GM19240 (cell line): ENCODE data around the gene APLP2.
"Not testable (repeated sequence)": the region's sequence is repeated elsewhere in the genome, so short reads cannot be mapped to it uniquely, and the experiment has no call there.

Experiments
- DNase-seq: peaks from one replicate; pipeline ENCODE4 v3.0.0; 2011; ENCODE audit warnings: low spot score; ENCODE audit not compliant: insufficient read length

The APLP2 gene

DNA sequence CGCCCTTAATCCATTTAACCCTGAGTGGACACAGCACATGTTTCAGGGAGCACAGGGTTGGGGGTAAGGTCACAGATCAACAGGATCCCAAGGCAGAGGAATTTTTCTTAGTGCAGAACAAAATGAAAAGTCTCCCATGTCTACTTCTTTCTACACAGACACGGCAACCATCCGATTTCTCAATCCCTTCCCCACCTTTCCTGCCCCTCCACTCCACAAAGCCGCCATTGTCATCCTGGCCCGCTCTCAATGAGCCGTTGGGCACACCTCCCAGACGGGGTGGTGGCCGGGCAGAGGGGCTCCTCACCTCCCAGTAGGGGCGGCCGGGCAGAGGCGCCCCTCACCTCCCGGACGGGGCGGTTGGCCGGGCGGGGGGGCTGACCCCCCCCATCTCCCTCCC lies 20.8 kb downstream of the APLP2 start:
- DNase-seq: not testable (repeated sequence)

DNA sequence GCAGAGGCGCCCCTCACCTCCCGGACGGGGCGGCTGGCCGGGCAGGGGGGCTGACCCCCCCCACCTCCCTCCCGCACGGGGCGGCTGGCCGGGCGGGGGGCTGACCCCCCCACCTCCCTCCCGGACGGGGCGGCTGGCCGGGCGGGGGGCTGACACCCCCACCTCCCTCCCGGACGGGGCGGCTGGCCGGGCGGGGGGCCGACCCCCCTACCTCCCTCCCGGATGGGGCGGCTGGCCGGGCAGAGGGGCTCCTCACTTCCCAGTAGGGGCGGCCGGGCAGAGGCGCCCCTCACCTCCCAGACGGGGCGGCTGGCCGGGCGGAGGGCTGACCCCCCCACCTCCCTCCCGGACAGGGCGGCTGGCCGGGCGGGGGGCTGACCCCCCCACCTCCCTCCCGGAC lies 21.5 kb downstream of the APLP2 start:
- DNase-seq: not testable (repeated sequence)

DNA sequence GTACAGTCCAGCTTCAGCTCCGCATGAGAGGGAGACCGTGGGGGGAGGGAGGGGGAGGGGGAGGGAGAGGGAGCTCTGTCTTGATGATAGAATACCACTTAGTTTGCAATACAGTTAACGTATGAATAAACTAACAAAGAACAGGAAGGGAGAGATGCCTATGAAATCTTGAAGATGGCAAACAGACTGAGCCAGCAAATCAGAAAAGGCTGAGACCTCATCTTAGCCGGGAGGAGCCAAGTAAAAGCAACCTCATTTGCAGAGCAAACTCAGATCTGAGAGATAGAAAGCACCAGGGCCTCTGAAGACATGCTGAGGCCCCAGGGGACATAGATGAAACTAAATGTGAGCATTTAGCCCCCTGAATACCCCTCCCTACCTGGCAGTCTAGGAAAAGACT lies 23.0 kb downstream of the APLP2 start:
- DNase-seq: no peak

DNA sequence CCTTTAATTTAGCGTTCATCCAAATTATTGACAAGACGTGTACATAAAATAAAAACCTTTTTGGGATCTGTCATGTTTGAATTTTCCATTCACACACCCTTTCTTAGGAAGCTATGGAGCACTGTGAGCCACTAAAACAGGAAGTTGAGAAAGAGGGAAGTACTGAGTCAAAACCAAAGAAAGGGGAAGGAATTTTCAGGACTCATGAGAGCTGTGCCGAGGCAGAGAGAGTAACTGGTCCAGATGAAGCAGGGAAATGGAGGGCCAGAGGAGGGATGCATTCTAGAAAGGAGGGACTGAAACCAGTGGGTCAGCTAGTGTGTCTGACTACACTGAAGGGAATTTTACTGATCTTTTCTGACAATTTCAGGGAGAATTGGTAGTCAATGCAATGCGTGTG lies 24.9 kb downstream of the APLP2 start:
- DNase-seq: no peak

DNA sequence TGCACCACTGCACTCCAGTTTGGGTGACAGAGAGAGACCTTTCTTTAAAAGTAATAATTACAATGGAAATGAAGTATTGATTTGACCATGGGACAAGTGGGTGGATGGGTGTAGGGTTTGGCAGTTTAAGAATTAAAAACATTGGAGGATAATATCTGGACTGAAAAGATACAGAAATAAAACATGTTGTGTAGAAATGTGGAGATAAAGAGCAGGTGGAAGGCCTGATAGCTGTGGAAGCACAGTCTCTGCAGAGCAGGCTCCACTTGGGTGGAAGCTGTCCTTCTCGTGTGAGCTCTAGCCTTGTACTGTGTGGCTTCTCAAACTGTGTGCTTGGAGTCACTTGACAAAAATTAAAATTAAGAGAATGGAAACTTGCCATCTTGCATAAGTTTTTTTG lies 25.6 kb downstream of the APLP2 start:
- no peak for DNase-seq

DNA sequence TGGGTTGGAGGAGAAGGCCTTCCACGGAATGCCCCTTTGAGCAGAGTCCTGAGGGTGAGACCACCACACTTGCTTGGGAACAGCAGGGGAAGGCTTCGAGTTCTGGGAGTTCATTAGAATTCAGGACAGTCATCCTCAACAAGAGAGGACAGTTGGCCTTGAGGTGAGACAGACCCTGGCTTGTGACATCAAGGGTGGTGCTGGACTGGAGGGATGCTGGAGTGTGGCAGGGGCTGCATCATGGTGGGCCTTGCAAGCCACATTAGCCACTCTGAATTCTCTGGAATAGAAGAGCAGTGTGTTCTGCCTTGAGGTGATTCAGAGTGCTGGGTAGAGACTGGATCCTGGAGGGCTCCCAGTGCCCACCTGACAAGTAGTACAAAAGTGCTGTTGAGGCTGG lies 26.3 kb downstream of the APLP2 start:
- DNase-seq: no peak

DNA sequence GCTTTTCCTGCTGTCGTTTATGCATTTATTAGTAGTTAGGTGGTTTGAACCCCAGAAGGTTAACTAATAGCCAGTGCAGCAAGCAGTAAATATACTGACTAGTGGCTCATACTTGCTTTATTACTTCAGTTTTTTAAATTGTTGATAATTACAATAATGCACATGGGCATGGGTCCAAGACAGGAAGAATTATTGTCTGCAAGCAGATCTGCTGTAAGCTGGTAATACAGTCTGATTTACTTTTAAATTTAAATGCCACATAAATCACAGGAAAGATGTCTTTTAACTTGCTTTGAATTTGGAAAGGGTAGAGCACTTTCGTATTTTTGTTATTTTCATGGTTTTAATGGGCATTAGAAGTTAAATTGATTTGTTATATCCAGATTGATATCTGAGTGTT lies 27.1 kb downstream of the APLP2 start:
- no peak for DNase-seq

DNA sequence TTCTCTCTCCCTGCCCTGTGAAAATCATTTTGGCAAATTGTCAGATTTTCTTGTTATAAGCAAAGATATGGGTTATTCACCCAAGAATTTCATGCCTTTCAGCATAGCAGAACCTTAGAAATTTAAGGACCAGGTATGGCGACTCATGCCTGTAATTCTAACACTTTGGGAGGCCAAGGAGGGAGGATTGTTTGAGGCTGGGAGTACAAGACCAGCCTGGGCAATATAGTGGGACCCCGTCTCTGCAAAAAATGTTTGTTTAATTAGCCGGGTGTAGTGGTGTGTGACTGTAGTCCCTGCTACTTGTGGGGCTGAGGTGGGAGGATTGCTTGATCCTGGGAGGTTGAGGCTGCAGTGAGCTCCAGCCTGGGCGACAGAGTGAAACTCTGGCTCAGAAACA lies 27.6 kb downstream of the APLP2 start:
- DNase-seq: no peak

DNA sequence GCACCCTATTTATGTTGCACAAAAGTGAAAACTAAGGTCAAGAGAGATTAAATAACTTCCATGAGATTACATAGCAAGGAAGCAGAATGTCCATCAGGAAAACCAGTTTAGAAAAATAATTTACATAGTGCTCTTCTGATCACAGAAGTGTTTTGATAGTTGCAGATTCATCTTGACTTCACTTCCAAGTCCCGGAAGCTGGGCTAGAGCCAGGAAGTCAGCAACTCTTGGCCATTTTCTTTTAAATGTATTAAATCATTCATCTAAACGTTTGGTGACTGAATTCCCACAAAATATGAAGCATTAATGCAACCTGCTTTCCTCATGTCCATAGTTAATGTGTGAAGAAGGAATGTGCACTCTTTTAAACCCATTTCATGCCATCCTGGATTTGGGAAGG lies 29.7 kb downstream of the APLP2 start:
- DNase-seq: no peak

DNA sequence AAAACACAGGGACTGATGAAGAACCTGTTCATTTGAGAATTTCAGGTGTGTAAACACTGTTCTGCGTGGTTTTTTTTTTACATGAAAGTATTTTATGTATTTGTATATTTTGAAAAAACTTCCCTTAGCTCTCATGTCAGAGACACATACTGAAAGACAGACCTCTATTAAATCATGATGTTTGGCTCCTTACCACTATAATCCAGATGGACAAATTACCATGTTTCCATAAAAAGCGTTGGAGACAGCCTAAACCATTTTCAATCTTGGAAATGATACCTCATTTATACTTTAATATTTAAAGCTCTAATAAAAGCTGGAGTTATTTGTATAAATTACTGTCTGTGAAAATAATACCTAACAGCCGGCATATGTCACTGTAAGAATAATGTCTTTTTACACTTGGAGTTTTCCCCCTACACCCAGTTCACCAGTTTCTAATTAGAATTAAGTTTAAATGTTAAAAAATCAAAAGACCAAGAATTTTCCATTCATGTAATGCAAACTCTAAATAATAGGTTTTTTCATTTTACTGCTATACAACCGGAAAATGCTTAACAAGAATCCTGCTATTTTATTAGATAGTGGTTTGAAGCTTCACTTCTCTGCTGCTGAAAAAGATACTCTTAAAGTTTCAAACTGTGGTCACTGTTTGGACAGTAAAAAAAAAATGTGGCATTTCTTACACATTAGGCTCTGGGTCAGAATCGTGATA lies 30.8 kb downstream of the APLP2 start:
- DNase-seq: no peak

DNA sequence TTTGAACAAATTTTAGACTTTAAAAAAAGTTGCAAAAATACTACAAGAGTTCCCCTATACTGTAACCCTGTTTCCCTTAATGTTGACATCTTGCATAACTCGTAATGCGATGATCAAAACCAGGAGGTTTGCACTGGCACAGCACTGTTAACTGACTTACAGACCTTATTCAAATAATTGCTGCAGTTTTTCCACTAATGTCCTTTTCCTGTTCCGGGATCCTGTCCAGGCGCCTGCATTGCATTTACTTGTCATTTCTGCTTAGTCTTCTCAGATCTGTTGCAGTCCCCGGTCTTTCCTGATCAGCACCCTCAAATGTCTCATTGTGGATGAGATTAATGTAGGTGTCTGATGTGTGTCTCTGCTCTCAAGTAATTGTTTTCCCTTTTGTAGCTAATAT lies 32.0 kb downstream of the APLP2 start:
- no peak for DNase-seq

DNA sequence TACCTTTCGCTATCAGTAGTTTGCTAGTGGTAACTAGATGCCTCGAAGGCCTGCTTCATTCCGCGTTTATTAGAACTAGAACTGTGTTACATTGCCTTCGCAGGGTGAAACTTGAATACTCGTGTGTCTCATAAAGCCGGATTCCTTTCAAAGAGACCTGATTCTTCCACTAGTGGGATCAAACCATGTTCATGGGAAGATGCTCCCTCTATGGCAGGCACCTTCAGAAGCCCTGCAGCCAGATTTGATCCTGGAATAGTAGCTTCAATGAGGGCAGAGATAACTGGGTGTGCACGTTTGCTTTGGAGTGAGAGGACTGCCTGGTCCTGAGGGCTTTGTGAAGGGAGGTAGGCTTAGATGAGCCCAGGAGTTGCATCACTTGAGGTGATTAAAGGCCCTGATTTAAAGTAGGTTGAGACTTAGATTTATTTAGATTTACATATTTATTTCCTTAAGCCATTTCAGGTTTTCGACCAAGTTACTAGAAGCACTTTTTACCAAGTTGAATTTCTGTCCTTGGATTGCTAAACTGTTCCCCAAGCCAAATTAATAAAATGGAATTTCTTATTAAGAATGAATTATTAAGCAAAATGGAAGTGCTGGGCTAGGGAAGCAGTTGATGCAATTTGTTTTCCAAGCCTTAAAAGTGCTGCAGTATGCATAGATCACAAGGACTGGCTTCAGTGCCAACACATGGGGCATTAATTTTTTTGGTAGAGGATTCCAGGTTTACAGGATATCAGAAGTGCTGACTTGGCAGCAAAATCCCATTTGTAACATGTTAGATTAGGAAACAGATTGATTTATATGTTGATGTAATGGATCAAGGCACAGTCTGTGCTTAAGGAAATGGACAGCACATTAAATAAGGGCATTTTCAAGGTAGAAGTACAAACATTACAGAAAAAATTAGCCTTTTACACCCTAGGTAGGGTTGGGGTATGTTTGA lies 32.9 kb downstream of the APLP2 start:
- DNase-seq: no peak

DNA sequence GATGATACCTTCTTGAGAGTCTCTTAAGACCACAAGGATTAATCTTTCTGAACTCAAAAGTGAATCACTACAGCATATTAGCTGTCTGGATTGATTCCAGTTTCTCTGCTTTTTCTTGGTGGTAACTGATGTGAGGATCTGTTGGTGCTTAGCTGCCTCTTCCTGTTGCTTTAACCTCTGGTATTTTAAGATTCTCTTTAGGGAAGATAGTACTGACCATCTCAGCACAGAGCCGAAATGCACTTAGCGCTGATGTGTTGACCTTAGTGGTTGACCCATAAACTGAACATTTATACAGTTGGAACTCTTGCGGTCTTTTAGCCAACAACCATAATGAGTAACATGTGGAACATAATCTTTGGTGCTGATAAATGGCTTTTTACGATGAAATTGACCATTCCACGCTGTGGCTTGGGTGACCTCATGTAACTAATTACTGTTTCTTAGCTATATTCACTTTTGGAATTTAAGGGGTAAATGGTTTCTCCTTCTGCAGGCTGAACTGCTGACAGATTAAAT lies 33.7 kb downstream of the APLP2 start:
- DNase-seq: no peak

DNA sequence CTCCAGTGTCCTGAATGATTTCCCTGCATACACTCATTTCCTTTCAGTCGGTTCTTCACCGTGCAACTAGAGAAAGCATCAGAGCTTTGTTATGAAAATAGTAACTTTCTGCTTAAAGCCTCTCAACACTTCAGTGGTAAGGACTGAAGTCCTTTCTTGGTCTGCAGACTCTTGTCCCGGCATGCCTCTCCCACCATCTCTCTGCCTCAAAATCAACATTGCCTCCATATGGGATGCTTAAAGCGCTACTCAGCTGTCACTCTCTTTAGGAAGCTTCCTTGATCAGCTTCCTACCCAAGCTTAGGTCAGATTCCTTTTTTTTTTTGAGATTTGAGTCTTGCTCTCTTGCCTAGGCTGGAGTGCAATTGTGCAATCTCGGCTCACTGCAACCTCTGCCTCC lies 36.7 kb downstream of the APLP2 start:
- no peak for DNase-seq

DNA sequence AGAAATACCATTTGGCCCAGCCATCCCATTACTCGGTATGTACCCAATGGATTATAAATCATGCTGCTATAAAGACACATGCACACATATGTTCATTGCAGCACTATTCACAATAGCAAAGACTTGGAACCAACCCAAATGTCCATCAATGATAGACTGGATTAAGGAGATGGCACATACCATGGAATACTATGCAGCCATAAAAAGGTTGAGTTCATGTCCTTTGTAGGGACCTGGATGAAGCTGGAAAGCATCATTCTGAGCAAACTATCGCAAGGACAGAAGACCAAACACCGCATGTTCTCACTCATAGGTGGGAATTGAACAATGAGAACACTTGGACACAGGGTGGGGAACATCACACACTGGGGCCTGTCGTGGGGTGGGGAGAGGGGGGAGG lies 39.0 kb downstream of the APLP2 start:
- DNase-seq: not testable (repeated sequence)

DNA sequence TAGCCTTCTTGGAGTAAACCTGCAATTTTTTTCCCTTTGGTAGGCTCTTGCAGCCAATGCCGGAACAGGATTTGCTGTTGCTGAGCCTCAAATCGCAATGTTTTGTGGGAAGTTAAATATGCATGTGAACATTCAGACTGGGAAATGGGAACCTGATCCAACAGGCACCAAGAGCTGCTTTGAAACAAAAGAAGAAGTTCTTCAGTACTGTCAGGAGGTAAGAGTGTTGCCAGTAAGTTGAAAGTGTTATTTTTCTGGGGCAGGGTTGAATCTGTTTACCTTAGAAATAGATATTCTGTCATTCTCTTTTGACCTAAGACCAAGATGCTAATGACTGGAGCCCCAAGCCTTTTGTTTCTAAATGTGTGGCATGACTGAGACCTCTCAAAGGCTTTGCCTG lies 39.7 kb downstream of the APLP2 start:
- DNase-seq: no peak

DNA sequence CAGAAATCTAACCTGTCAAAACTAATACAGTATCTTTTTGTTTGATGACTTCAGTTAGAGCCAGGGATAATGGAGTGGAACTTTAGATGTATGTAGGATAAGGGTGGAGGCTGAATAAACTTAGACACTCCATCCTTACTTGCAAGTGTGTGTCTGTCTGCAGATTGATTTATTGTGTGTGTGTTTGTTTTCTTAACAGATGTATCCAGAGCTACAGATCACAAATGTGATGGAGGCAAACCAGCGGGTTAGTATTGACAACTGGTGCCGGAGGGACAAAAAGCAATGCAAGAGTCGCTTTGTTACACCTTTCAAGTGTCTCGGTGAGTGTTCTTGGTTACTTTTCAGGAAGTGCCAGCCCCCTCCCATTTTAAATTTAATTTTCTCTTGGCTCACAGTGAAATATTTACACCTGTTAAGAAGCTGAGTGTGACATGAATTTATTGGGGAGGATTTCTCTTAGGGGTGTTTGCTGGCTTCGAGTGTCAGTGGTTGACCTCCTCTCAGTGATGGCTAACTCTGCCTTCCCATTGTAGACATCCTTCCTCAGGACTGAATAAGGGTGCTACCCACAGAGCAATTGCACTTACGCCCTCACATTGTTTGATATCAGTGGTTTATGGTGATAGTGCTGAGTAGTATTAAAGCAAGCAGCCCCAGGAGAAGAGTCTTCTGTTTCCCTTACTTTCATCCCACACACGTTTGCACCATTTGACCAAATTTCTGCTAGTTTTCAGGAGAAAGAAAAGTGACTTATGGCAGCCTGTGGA lies 40.8 kb downstream of the APLP2 start:
- no peak for DNase-seq

DNA sequence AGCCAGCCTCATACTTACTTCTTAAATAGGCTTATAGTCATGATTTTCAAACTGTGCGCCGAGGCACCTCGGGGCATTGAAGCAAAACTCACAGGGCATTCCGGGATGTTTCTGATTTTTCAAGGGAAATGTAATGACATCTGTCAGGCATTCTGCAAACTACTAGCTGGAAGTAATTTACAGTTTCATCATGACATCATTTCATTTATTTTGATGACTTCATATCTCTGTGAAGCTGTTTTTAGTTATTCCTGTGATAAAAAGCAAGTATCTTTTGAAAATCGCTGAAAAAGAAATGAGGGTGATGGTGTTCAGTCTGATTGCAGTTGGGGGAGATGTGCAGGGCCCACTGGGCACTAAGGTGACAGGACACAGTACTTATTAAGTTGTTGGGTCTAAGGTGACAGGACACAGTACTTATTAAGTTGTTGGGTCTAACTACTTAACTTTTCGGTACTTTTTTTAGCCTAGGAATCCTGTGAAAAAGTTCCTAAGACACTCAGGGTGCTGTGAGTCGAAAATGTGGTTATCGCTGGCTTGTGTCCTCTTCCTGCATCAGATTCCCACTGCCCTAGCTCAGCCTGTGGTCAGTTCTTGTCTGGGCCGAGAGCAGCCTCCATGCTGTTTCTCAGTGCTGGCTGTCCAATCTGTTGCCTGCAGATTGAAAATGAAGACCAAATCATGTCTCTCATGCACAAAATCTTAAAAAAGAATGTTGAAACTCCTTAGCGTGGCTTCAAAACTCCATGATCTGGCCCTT lies 42.6 kb downstream of the APLP2 start:
- DNase-seq: no peak

DNA sequence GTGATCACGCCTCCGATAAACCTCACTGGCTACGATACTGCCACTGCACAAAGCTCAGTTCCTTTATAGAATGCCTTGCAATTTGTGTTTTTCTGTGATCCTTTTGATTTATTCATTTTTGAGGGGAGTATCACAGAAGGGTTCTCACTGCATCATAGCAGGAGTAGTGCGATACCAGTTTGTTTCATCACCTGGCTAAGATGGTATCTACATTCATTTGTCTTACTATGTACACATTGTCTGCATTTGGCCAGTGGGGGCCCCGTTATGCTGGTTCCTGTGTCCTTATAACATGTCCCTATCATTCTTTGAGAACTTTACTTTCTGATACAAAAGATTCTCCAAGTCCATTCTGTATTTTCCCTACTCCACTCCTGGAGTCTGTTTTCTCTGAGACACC lies 44.6 kb downstream of the APLP2 start:
- no peak for DNase-seq

DNA sequence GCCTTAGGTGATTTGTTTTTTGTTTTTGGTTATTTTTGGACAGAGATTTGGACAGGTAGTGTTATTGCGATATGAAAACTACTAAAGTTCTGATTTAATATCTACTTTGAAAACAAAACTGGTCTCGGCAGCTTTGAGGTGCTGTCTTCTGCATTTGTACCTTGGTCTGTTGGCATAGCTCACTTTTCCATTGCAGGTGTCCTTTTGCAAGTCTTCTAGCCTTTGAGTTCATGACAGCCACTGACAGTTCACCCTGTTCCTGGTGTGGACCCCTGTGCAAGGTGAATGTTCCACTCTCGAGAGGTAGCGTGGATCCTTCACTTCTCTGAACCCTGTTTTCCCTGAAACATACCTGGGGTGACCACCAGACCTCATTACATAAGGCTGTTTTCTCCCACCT lies 45.0 kb downstream of the APLP2 start:
- no peak for DNase-seq

DNA sequence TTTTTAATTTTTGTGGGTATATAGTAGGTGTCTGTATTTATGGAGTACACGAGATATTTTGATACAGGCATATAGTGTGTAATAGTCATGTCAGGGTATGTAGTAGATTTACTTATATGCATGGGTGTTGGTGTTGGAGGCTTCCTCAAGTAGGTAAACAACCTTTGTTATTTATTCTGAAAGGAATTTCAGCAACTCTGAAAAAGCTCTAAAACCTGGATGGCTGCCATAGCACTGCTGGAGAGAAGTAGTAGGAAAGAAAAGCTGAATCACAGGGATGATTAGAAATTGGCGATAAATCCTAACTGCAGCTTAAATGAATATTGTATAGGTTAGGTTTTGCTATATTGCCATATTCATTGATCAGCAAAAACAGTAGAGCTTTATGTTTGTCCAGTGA lies 45.5 kb downstream of the APLP2 start:
- DNase-seq: no peak
